MM.1S (cell line): ENCODE data around the gene TTC7B.

Experiments
- DNase-seq: peaks from one replicate; pipeline ENCODE4 v3.0.0-alpha.2; 2015
- H2AFZ ChIP-seq: fragments of 300-600 bp; sonication (generic); 2 replicates; pipeline ENCODE4 v1.6.0; 2016; ENCODE audit warnings: antibody characterized with exemption, low read length
- H3F3A ChIP-seq: fragments of 300-600 bp; sonication (generic); 2 replicates; pipeline ENCODE4 v1.6.1; 2016; ENCODE audit warnings: mild to moderate bottlenecking, antibody characterized with exemption, low read length, moderate library complexity, mixed read lengths; ENCODE audit not compliant: insufficient read depth
- H3K27ac ChIP-seq: fragments of 300-600 bp; sonication (generic); 2 replicates; pipeline ENCODE4 v1.5.1; 2016; ENCODE audit warnings: mild to moderate bottlenecking, low read length
- H3K27me3 ChIP-seq: fragments of 300-600 bp; sonication (generic); replicated peaks from 2 replicates; pipeline ENCODE4 v1.6.0; 2016; ENCODE audit warnings: low read length; ENCODE audit not compliant: insufficient read depth
- H3K36me3 ChIP-seq: fragments of 300-600 bp; sonication (generic); replicated peaks from 2 replicates; pipeline ENCODE4 v1.6.1; 2016; ENCODE audit warnings: mild to moderate bottlenecking, low read length, mixed read lengths; ENCODE audit not compliant: insufficient read depth
- H3K4me1 ChIP-seq: fragments of 300-600 bp; sonication (generic); 2 replicates; pipeline ENCODE4 v1.6.1; 2016; ENCODE audit warnings: low read length, mixed read lengths
- H3K4me2 ChIP-seq: fragments of 300-600 bp; sonication (generic); 2 replicates; pipeline ENCODE4 v1.6.0; 2016; ENCODE audit warnings: low read depth, low read length
- H3K4me3 ChIP-seq: fragments of 300-600 bp; sonication (generic); 2 replicates; pipeline ENCODE4 v1.5.1; 2016; ENCODE audit warnings: low read length, mixed read lengths
- H3K79me2 ChIP-seq: fragments of 300-600 bp; sonication (generic); 2 replicates; pipeline ENCODE4 v1.6.1; 2016; ENCODE audit warnings: mixed run types, low read length, mixed read lengths
- H3K9ac ChIP-seq: fragments of 300-600 bp; sonication (generic); 2 replicates; pipeline ENCODE4 v1.6.1; 2016; ENCODE audit warnings: low read length, mixed read lengths
- H3K9me2 ChIP-seq: fragments of 300-600 bp; sonication (generic); replicated peaks from 2 replicates; pipeline ENCODE4 v1.6.1; 2016; ENCODE audit warnings: mild to moderate bottlenecking, low read length, mixed read lengths; ENCODE audit not compliant: insufficient read depth
- H3K9me3 ChIP-seq: fragments of 300-600 bp; sonication (generic); replicated peaks from 2 replicates; pipeline ENCODE4 v1.6.1; 2016; ENCODE audit warnings: mild to moderate bottlenecking, low read length, mixed read lengths; ENCODE audit not compliant: insufficient read depth
- H4K20me1 ChIP-seq: fragments of 300-600 bp; sonication (generic); 2 replicates; pipeline ENCODE4 v1.6.1; 2016; ENCODE audit warnings: mild to moderate bottlenecking, low read length, moderate library complexity, mixed read lengths; ENCODE audit not compliant: insufficient read depth
- EZH2 ChIP-seq: fragments of 300-600 bp; sonication (generic); optimal IDR thresholded peaks from 2 replicates; pipeline ENCODE3; 2017; ENCODE audit warnings: low read depth, mild to moderate bottlenecking, antibody characterized with exemption, low read length, mixed read lengths
- EZH2phosphoT487 ChIP-seq: fragments of 300-600 bp; sonication (generic); IDR thresholded peaks from 2 replicates; pipeline ENCODE4 v1.6.1; 2018; ENCODE audit warnings: antibody characterized with exemption, low read length
- TF ChIP-seq, protein P1 (sequence below): fragments of 300-600 bp; sonication (generic); IDR thresholded peaks from 2 replicates; pipeline ENCODE4 v1.5.1; 2016; ENCODE audit warnings: antibody characterized with exemption, low read length, mixed read lengths

The TTC7B gene

DNA sequence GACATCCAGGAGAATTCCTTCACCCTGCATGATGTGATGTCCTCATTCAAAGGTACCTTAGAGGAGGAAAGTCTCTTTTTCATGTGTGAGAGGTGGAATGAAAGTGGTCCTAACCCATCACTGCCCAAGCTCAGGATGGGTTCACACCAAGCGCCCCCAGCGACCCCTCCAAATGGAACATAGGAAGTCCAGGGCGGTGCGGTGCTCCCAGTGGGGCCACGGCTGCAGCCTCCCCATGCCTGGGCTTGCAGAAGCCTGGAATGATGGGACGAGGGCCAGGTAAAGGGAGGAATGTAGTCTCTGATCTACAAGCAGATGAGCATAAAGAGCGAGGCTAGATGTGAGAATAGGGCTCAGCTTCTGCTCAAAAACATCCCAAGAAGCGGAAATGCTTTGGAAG is 196.3 kb downstream of the TTC7B start:
- Histone ChIP-seq H3F3A (no peaks in the 10 kb centered on the region), H3K9me3 (no peaks in the 10 kb centered on the region), H3K4me2 (no peak overlapping the region), H4K20me1 (no peaks in the 10 kb centered on the region), H3K4me3 (no peak overlapping the region), H3K4me1 (no peaks in the 10 kb centered on the region), H3K36me3 (no peaks in the 10 kb centered on the region), H2AFZ (no peak overlapping the region), H3K9ac (no peak overlapping the region), H3K9me2 (no peaks in the 10 kb centered on the region), H3K27me3 (no peaks in the 10 kb centered on the region), H3K27ac (no peak overlapping the region), H3K79me2 (no peaks in the 10 kb centered on the region)
- DNase-seq: no peak
- TF ChIP-seq, protein P1, sequence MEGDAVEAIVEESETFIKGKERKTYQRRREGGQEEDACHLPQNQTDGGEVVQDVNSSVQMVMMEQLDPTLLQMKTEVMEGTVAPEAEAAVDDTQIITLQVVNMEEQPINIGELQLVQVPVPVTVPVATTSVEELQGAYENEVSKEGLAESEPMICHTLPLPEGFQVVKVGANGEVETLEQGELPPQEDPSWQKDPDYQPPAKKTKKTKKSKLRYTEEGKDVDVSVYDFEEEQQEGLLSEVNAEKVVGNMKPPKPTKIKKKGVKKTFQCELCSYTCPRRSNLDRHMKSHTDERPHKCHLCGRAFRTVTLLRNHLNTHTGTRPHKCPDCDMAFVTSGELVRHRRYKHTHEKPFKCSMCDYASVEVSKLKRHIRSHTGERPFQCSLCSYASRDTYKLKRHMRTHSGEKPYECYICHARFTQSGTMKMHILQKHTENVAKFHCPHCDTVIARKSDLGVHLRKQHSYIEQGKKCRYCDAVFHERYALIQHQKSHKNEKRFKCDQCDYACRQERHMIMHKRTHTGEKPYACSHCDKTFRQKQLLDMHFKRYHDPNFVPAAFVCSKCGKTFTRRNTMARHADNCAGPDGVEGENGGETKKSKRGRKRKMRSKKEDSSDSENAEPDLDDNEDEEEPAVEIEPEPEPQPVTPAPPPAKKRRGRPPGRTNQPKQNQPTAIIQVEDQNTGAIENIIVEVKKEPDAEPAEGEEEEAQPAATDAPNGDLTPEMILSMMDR: no peak
- TF ChIP-seq EZH2phosphoT487 (no peak), EZH2 (no peak)

DNA sequence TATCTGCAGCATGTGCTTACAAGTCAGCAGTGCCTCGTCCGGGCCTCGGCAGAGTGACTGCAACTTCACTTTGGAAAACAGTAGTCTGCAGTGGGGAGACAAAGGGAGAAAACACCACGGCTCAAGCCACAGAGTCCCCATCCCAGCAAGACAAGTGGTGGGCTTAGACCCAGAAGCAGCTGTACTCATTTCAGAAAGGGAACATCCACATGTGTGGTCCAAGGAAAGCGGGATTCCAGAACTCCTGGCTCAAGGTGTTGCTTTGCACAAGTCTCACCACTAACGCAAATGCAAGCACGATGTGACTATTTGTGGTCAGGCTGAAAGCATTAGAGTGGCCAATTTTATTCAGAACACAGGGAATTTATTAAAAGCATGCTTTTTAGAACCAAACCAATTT is 198.3 kb downstream of the TTC7B start:
- H3K27ac ChIP-seq: no peak overlapping the region
- no peaks in the 10 kb centered on the region for H3K4me1 ChIP-seq
- no peak overlapping the region for H2AFZ ChIP-seq
- no peaks in the 10 kb centered on the region for H3K79me2 ChIP-seq
- H3K4me2 ChIP-seq: no peak overlapping the region
- H3K4me3 ChIP-seq: no peak overlapping the region
- no peaks in the 10 kb centered on the region for H3K9me3 ChIP-seq
- TF ChIP-seq EZH2phosphoT487 (no peak), EZH2 (no peak)
- TF ChIP-seq, protein P1: no peak
- H3K9me2 ChIP-seq: no peaks in the 10 kb centered on the region
- no peaks in the 10 kb centered on the region for H4K20me1 ChIP-seq
- no peaks in the 10 kb centered on the region for H3K36me3 ChIP-seq
- no peaks in the 10 kb centered on the region for H3F3A ChIP-seq
- H3K9ac ChIP-seq: no peak overlapping the region
- no peaks in the 10 kb centered on the region for H3K27me3 ChIP-seq
- no peak for DNase-seq

- H3K4me1 ChIP-seq: no peaks in the 10 kb centered on the region
- no peak overlapping the region for H3K4me2 ChIP-seq
- no peaks in the 10 kb centered on the region for H3K27me3 ChIP-seq
- H3K79me2 ChIP-seq: no peaks in the 10 kb centered on the region
- H3K4me3 ChIP-seq: no peak overlapping the region
- TF ChIP-seq, protein P1: no peak
- no peak for TF ChIP-seq EZH2
- TF ChIP-seq EZH2phosphoT487: no peak
- no peaks in the 10 kb centered on the region for H3K36me3 ChIP-seq
- no peak overlapping the region for H2AFZ ChIP-seq
- H3K27ac ChIP-seq: no peak overlapping the region
- H3F3A ChIP-seq: no peaks in the 10 kb centered on the region
- H3K9me2 ChIP-seq: no peaks in the 10 kb centered on the region
- no peak for DNase-seq
- H4K20me1 ChIP-seq: no peaks in the 10 kb centered on the region
- H3K9me3 ChIP-seq: no peaks in the 10 kb centered on the region
- no peak overlapping the region for H3K9ac ChIP-seq
These were observed 199.3 kb downstream of the TTC7B start for GRCh38 chr14:90616881-90617280.

GRCh38 chr14:90616313-90616712 is 199.9 kb downstream of the TTC7B start:
- no peak overlapping the region for H3K4me3 ChIP-seq
- H2AFZ ChIP-seq: no peak overlapping the region
- TF ChIP-seq EZH2 (no peak), EZH2phosphoT487 (no peak)
- TF ChIP-seq, protein P1: no peak
- H3K4me1 ChIP-seq: no peaks in the 10 kb centered on the region
- H3K9me2 ChIP-seq: no peaks in the 10 kb centered on the region
- no peaks in the 10 kb centered on the region for H3K79me2 ChIP-seq
- no peaks in the 10 kb centered on the region for H3K27me3 ChIP-seq
- no peak for DNase-seq
- H3K9ac ChIP-seq: no peak overlapping the region
- H3F3A ChIP-seq: no peaks in the 10 kb centered on the region
- H4K20me1 ChIP-seq: no peaks in the 10 kb centered on the region
- no peak overlapping the region for H3K4me2 ChIP-seq
- no peaks in the 10 kb centered on the region for H3K9me3 ChIP-seq
- no peaks in the 10 kb centered on the region for H3K36me3 ChIP-seq
- no peak overlapping the region for H3K27ac ChIP-seq
